Measurements from ENCODE around the gene NUCKS1. TPM values are rescaled to one million over a fixed set of nuclear protein-coding genes. Genes with fewer than 3 reads are reported as not detected.

The NUCKS1 gene
- polyA plus RNA-seq, 3 donors: 4.2 to 4.9 (median 4.2) TPM

DNA sequence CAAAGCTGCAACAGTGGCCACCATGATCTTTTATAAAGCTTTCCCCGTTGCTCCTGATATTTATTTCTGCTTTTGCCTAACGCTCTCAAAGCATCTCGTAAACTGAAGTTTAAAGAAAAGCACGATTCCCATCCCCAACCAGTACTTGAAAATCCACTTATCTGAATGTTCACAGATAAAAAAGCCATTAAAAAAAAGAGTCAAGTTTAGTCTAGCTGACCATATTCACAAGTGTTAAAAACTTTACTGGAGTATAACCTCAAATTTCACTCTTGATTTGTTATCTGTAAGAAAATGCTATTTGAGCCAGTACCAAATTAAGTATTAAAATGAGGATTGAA lies 35.1 kb downstream of the NUCKS1 start:
- TF ChIP-seq, protein P1, sequence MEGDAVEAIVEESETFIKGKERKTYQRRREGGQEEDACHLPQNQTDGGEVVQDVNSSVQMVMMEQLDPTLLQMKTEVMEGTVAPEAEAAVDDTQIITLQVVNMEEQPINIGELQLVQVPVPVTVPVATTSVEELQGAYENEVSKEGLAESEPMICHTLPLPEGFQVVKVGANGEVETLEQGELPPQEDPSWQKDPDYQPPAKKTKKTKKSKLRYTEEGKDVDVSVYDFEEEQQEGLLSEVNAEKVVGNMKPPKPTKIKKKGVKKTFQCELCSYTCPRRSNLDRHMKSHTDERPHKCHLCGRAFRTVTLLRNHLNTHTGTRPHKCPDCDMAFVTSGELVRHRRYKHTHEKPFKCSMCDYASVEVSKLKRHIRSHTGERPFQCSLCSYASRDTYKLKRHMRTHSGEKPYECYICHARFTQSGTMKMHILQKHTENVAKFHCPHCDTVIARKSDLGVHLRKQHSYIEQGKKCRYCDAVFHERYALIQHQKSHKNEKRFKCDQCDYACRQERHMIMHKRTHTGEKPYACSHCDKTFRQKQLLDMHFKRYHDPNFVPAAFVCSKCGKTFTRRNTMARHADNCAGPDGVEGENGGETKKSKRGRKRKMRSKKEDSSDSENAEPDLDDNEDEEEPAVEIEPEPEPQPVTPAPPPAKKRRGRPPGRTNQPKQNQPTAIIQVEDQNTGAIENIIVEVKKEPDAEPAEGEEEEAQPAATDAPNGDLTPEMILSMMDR (IDR thresholded peaks at IDR 0.05): no peak
- peaks cover 4 to 5% of the 10 kb centered on the region in 2 donors for H3K4me1 ChIP-seq (ENCODE audit: control insufficient read depth in 1 of 2, insufficient read depth in 2 of 2, low read length in 2 of 2)
- Mint-ChIP-seq H3K9me3 (no peaks in the 10 kb centered on the region), H3K27me3 (ENCODE audit: low read depth in 3 of 3) (no peaks in the 10 kb centered on the region), H3K4me3 (no peak overlapping the region), H3K4me1 (peaks cover 18% of the 10 kb centered on the region), H3K36me3 (peaks cover 41 to 51% of the 10 kb centered on the region in 2 donors), H3K27ac (peak overlapping the region in 4 of 7 donors; percentile 0 to 74 (median 36))
- no peaks in the 10 kb centered on the region for H3K9me3 ChIP-seq (replicated peaks in 1 of 2; ENCODE audit: control insufficient read depth in 1 of 2, insufficient read depth in 1 of 2, low read length in 2 of 2)
- no peak overlapping the region for H3K4me3 ChIP-seq (replicated peaks in 1 of 3; ENCODE audit: low read depth in 2 of 3, low read length in 3 of 3)
- no peak for DNase-seq
- 60% methylated on average over 1 of the region's 4 CpGs for WGBS (ENCODE audit: insufficient coverage)
- no peaks in the 10 kb centered on the region for H4K20me1 ChIP-seq (ENCODE audit: insufficient read depth, low read length)
- H3K27me3 ChIP-seq (ENCODE audit: control insufficient read depth in 2 of 2, insufficient read depth in 2 of 2, low read length in 2 of 2): no peaks in the 10 kb centered on the region
- peaks cover 36 to 59% of the 10 kb centered on the region in 2 donors for H3K36me3 ChIP-seq (replicated peaks in 1 of 2; ENCODE audit: control insufficient read depth in 1 of 2, insufficient read depth in 2 of 2, low read length in 2 of 2)
- intact Hi-C loops (cut with micrococcal nuclease): loop anchor here in 1 of 2 donors (10.0 kb wide), 1 partner anchor 180 kb away; no protein-coding TSS in a partner anchor
- H3K79me2 ChIP-seq (ENCODE audit: insufficient read depth, low read length): no peaks in the 10 kb centered on the region
- H3K9ac ChIP-seq (ENCODE audit: insufficient read depth, low read length, poor library complexity, severe bottlenecking): no peak overlapping the region
- H2AFZ ChIP-seq (ENCODE audit: insufficient read depth, low read depth, low read length, poor library complexity, severe bottlenecking): no peak overlapping the region
- H3K4me2 ChIP-seq (replicated peaks; ENCODE audit: extremely low read depth, low read length, poor library complexity, severe bottlenecking): no peak overlapping the region
- peak overlapping the region in 1 of 2 donors; percentile 14 for H3K27ac ChIP-seq (ENCODE audit: low read depth in 1 of 2, low read length in 2 of 2)

DNA sequence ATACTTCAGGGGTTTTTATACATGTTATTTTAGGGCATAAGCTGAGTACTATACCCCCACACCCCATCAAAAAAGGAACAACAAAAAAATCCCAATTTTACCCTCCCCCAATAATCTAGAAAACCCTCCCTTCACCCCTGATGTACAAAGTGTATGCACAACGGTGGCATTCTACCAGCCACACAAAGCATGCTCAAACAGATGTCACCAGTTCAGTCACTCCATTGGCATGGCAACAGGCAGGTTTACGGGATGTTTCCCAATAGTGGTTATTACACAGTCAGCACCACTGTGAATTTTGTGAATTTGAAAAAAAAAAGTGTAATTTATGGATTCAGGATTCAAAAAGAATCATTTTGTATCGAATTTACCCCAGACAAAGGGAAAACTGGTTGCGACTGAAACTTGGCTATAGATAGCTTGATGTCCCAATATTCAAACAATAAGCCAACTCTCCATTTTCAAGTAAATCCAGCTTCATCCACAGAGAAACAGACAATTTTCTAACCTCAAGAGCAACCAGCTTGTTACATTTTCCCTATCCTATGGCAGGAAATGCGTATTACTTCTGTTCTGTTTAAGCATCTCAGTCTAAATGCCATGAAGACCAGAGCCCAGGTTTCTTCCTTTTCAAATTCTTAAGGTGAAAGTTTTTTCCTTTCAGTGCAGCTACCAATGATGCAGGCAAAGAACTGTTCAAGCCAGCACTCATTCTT lies 35.6 kb downstream of the NUCKS1 start:
- peaks cover 36 to 49% of the 10 kb centered on the region in 2 donors for H3K36me3 Mint-ChIP-seq
- peak overlapping the region in 5 of 7 donors; percentile 0 to 74 (median 48) for H3K27ac Mint-ChIP-seq
- TF ChIP-seq, protein P1 (IDR thresholded peaks at IDR 0.05): no peak
- Histone ChIP-seq H3K79me2 (ENCODE audit: insufficient read depth, low read length) (no peaks in the 10 kb centered on the region), H3K9ac (ENCODE audit: insufficient read depth, low read length, poor library complexity, severe bottlenecking) (no peak overlapping the region), H3K36me3 (replicated peaks in 1 of 2; ENCODE audit: control insufficient read depth in 1 of 2, insufficient read depth in 2 of 2, low read length in 2 of 2) (peaks cover 30 to 57% of the 10 kb centered on the region in 2 donors), H3K4me2 (replicated peaks; ENCODE audit: extremely low read depth, low read length, poor library complexity, severe bottlenecking) (no peak overlapping the region), H3K4me1 (ENCODE audit: control insufficient read depth in 1 of 2, insufficient read depth in 2 of 2, low read length in 2 of 2) (peaks cover 4 to 5% of the 10 kb centered on the region in 2 donors), H3K27me3 (ENCODE audit: control insufficient read depth in 2 of 2, insufficient read depth in 2 of 2, low read length in 2 of 2) (no peaks in the 10 kb centered on the region), H3K4me3 (replicated peaks in 1 of 3; ENCODE audit: low read depth in 2 of 3, low read length in 3 of 3) (no peak overlapping the region), H4K20me1 (ENCODE audit: insufficient read depth, low read length) (no peaks in the 10 kb centered on the region), H3K27ac (ENCODE audit: low read depth in 1 of 2, low read length in 2 of 2) (peak overlapping the region in 1 of 2 donors; percentile 3), H3K9me3 (replicated peaks in 1 of 2; ENCODE audit: control insufficient read depth in 1 of 2, insufficient read depth in 1 of 2, low read length in 2 of 2) (no peaks in the 10 kb centered on the region), H2AFZ (ENCODE audit: insufficient read depth, low read depth, low read length, poor library complexity, severe bottlenecking) (no peak overlapping the region)
- H3K4me1 Mint-ChIP-seq: peaks cover 18% of the 10 kb centered on the region
- no peaks in the 10 kb centered on the region for H3K27me3 Mint-ChIP-seq (ENCODE audit: low read depth in 3 of 3)
- H3K9me3 Mint-ChIP-seq: no peaks in the 10 kb centered on the region
- peak; percentile 6 to 49 (median 20) for DNase-seq
- no peak overlapping the region for H3K4me3 Mint-ChIP-seq
- WGBS (ENCODE audit: insufficient coverage): 86% methylated on average over 2 of the region's 5 CpGs
- intact Hi-C loops (cut with micrococcal nuclease): loop anchor here in 1 of 2 donors (10.0 kb wide), 1 partner anchor 180 kb away; no protein-coding TSS in a partner anchor
